IMR-90 (cell line): ENCODE measurements around the gene COX10. TPM values are rescaled to one million over a fixed set of nuclear protein-coding genes. Genes with fewer than 3 reads are reported as not detected.

Experiments used
- ATAC-seq: fragments of 200-7000 bp; cut with Tn5 transposase; 2 replicates; pipeline ENCODE4 v1.9.1; 2020; ENCODE audit warnings: low read depth, mild to moderate bottlenecking, moderate library complexity
- BruUV-seq: library from RNA; stranded (reverse); fragments of 400-500 nt; replicated peaks from 2 replicates; lab custom pipeline; 2021; lab: Mats Ljungman, UMichigan
- CTCF ChIA-PET: fragments of 300-600 bp; formaldehyde crosslinking; extraction: SDS; loops from one replicate; lab custom pipeline; 2021; ENCODE audit warnings: antibody characterized with exemption; lab: Yijun Ruan, JAX
- POLR2A ChIA-PET: fragments of 300-600 bp; sonication (Branson Sonifier 250); formaldehyde crosslinking; loops from one replicate; lab custom pipeline; 2022; ENCODE audit warnings: antibody characterized with exemption; ENCODE audit not compliant: unreplicated experiment; lab: Charles Lee
- DNase-seq: peaks from one replicate; pipeline ENCODE4 v3.0.0; 2013
- H2AFZ ChIP-seq: replicated peaks from 2 replicates; pipeline ENCODE3; 2013; ENCODE audit warnings: low read length, mild to moderate bottlenecking; ENCODE audit not compliant: poor library complexity
- H2AK5ac ChIP-seq: 2 replicates; pipeline ENCODE4 v1.6.1; 2013; ENCODE audit warnings: low read depth, low read length, inconsistent platforms
- H2AK9ac ChIP-seq: replicated peaks from 2 replicates; pipeline ENCODE3; 2013; ENCODE audit warnings: mild to moderate bottlenecking, low read depth, low read length, moderate library complexity; ENCODE audit not compliant: poor library complexity
- H2BK120ac ChIP-seq: 2 replicates; pipeline ENCODE4 v1.6.1; 2013; ENCODE audit warnings: low read depth, low read length, inconsistent platforms
- H2BK15ac ChIP-seq: 3 replicates; pipeline ENCODE4 v1.6.1; 2013; ENCODE audit warnings: low read depth, low read length, inconsistent platforms
- H2BK20ac ChIP-seq: 2 replicates; pipeline ENCODE4 v1.6.1; 2013; ENCODE audit warnings: low read depth, mild to moderate bottlenecking, inconsistent platforms, low read length, moderate library complexity
- H2BK5ac ChIP-seq: 2 replicates; pipeline ENCODE4 v1.6.1; 2013; ENCODE audit warnings: mild to moderate bottlenecking, low read depth, low read length, inconsistent platforms; ENCODE audit not compliant: poor library complexity, severe bottlenecking
- H3K14ac ChIP-seq: replicated peaks from 2 replicates; pipeline ENCODE4 v1.6.1; 2013; ENCODE audit warnings: low read depth, low read length, inconsistent platforms
- H3K18ac ChIP-seq: 2 replicates; pipeline ENCODE4 v1.6.1; 2013; ENCODE audit warnings: low read depth, low read length, control low read depth
- H3K23ac ChIP-seq: 2 replicates; pipeline ENCODE4 v1.6.1; 2013; ENCODE audit warnings: low read depth, low read length, inconsistent platforms
- H3K27ac ChIP-seq: 2 replicates; pipeline ENCODE4 v1.5.1; 2013; ENCODE audit warnings: mild to moderate bottlenecking, control low read depth, low read length; ENCODE audit not compliant: insufficient read depth
- H3K27me3 ChIP-seq: 2 replicates; pipeline ENCODE4 v1.6.1; 2013; ENCODE audit warnings: low read length; ENCODE audit not compliant: control insufficient read depth, insufficient read depth
- H3K36me3 ChIP-seq: 2 replicates; pipeline ENCODE4 v1.6.1; 2013; ENCODE audit warnings: low read length, mixed read lengths; ENCODE audit not compliant: control insufficient read depth, insufficient read depth
- H3K4ac ChIP-seq: 2 replicates; pipeline ENCODE4 v1.6.1; 2013; ENCODE audit warnings: low read depth, low read length, inconsistent platforms
- H3K4me1 ChIP-seq: 2 replicates; pipeline ENCODE4 v1.6.1; 2013; ENCODE audit warnings: low read length, mixed read lengths; ENCODE audit not compliant: control insufficient read depth, insufficient read depth
- H3K4me2 ChIP-seq: 2 replicates; pipeline ENCODE4 v1.6.1; 2013; ENCODE audit warnings: low read depth, mild to moderate bottlenecking, control low read depth, low read length, moderate library complexity
- H3K4me3 ChIP-seq: 2 replicates; pipeline ENCODE4 v1.5.1; 2013; ENCODE audit warnings: low read depth, mild to moderate bottlenecking, control low read depth, low read length, moderate library complexity; ENCODE audit not compliant: insufficient read depth
- H3K56ac ChIP-seq: 2 replicates; pipeline ENCODE4 v1.6.1; 2013; ENCODE audit warnings: low read length, inconsistent platforms; ENCODE audit not compliant: insufficient read depth; ENCODE audit errors: extremely low read depth
- H3K79me1 ChIP-seq, 2 experiments: 2 replicates each; pipeline ENCODE4 v1.6.1; 2013; ENCODE audit warnings: low read length in 2 of 2, inconsistent platforms in 1 of 2, low read depth in 1 of 2
- H3K9ac ChIP-seq: 2 replicates; pipeline ENCODE4 v1.6.1; 2013; ENCODE audit warnings: low read depth, low read length, control low read depth
- H3K9me1 ChIP-seq: 2 replicates; pipeline ENCODE4 v1.6.1; 2013; ENCODE audit warnings: low read length, inconsistent platforms; ENCODE audit not compliant: insufficient read depth
- H3K9me3 ChIP-seq: 2 replicates; pipeline ENCODE4 v1.6.1; 2013; ENCODE audit warnings: low read length; ENCODE audit not compliant: control insufficient read depth, insufficient read depth
- H4K20me1 ChIP-seq: 2 replicates; pipeline ENCODE4 v1.6.1; 2013; ENCODE audit warnings: low read length, inconsistent platforms; ENCODE audit not compliant: insufficient read depth
- H4K5ac ChIP-seq: 2 replicates; pipeline ENCODE4 v1.6.1; 2013; ENCODE audit warnings: mild to moderate bottlenecking, low read depth, low read length, control low read depth
- H4K8ac ChIP-seq, 2 experiments: 2 replicates each; pipeline ENCODE4 v1.6.1; 2013; ENCODE audit warnings: low read depth in 2 of 2, low read length in 2 of 2, control low read depth in 1 of 2, inconsistent platforms in 1 of 2
- H4K91ac ChIP-seq: 2 replicates; pipeline ENCODE4 v1.6.1; 2013; ENCODE audit warnings: low read depth, low read length, inconsistent platforms; ENCODE audit not compliant: insufficient read depth
- BHLHE40 ChIP-seq: fragments of 150-350 bp; IDR thresholded peaks from 2 replicates; pipeline ENCODE4 v1.6.1; 2016; ENCODE audit warnings: mild to moderate bottlenecking, low read depth, low read length
- RCOR1 ChIP-seq: IDR thresholded peaks from 2 replicates; pipeline ENCODE4 v1.6.1; 2012; ENCODE audit warnings: mild to moderate bottlenecking, low read length, improper control_type of control experiment; ENCODE audit not compliant: insufficient replicate concordance
- USF2 ChIP-seq: fragments of 150-350 bp; IDR thresholded peaks from 2 replicates; pipeline ENCODE4 v1.6.1; 2017; ENCODE audit warnings: mild to moderate bottlenecking, antibody characterized with exemption, low read length, low read depth
- WGBS, 2 experiments: methylation state at CpG; one replicate each; pipeline versions ENCODE4 v1.1.5 to v1.1.7; 2013; ENCODE audit warnings: missing lambda C conversion rate in 2 of 2; ENCODE audit not compliant: insufficient read length in 1 of 2; ENCODE audit errors: extremely low coverage in 2 of 2; 5-methylcytosine and 5-hydroxymethylcytosine counted together
- dilution Hi-C: fragments of 300-500 bp; cut with HindIII; formaldehyde crosslinking; loops from one replicate; pipeline ENCODE4 v1.14.3; 2018; ENCODE audit warnings: low sequenced_read_pairs; ENCODE audit not compliant: unreplicated experiment
- in situ Hi-C: fragments of 300-500 bp; cut with MboI; formaldehyde crosslinking; loops from 3 replicates; pipeline ENCODE4 v1.14.3; 2019; ENCODE audit warnings: low sequenced_read_pairs, inconsistent platforms, mixed read lengths
- intact Hi-C: fragments of 100-400 bp; cut with micrococcal nuclease; formaldehyde crosslinking; loops from 2 replicates; pipeline ENCODE4 v1.10.0; 2022
- polyA plus RNA-seq, 3 experiments: library from polyadenylated mRNA; depleted of rRNA; stranded (reverse); fragments of >200 nt; gene quantifications; 2 replicates each; pipeline ENCODE4 v1.2.3, GENCODE V29; 2012; ENCODE audit warnings: low replicate concordance in 1 of 3
- total RNA-seq: library from RNA; depleted of rRNA; stranded (reverse); fragments of >200 nt; gene quantifications from 2 replicates; pipeline ENCODE4 v1.2.3, GENCODE V29; 2012
- TF ChIP-seq, protein P1 (sequence below): conservative IDR thresholded peaks from 2 replicates; pipeline ENCODE4 v1.5.1; 2012; ENCODE audit warnings: mild to moderate bottlenecking, low read depth, low read length, improper control_type of control experiment

Gene COX10
- total and polyA plus RNA-seq, 2 of the 4 experiments (the other 2 are of a cell fraction): 15.4 to 16.1 TPM

DNA sequence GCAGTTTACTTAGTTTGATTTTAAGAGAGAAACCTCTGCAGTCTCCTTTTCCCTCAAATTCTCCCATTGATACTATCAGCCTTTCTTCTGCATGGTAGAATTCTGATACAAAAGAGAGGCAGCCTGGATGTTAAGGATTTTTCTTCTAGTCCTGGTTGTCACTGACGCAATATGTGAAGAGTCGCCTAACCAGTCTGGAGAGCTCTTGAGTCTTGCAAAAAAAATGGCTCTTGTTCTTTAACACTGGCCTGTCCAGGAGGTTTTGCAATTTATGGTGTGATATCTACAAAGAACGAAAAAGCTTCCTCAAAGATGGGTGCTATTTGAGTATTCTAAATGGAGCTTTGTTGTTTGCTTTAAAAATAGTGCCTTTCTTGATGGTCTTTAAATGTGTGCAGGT lies 28.9 kb downstream of the COX10 start:
- Histone ChIP-seq H3K4me2 (no peak overlapping the region), H3K9me1 (no peaks in the 10 kb centered on the region), H2BK15ac (no peak overlapping the region), H3K4me3 (no peak overlapping the region), H2BK5ac (no peak overlapping the region), H2AK5ac (no peak overlapping the region), H4K20me1 (no peaks in the 10 kb centered on the region; the same call in 1 of the 2 replicates), H2BK120ac (no peak overlapping the region), H3K79me1 (peaks cover 29 to 46% of the 10 kb centered on the region in 2 experiments), H4K91ac (no peak overlapping the region), H3K14ac (no peak overlapping the region), H3K4ac (no peak overlapping the region), H3K56ac (no peak overlapping the region), H2BK20ac (no peak overlapping the region), H3K36me3 (peaks cover 6% of the 10 kb centered on the region), H3K27me3 (no peaks in the 10 kb centered on the region), H3K9me3 (no peaks in the 10 kb centered on the region), H3K9ac (no peak overlapping the region), H3K27ac (no peak overlapping the region), H3K23ac (no peak overlapping the region), H3K18ac (no peak overlapping the region), H2AK9ac (no peak overlapping the region), H2AFZ (no peak overlapping the region), H3K4me1 (no peaks in the 10 kb centered on the region), H4K8ac (no peak overlapping the region), H4K5ac (no peak overlapping the region)
- intact Hi-C loops (no loop called here), in situ Hi-C loops (no loop called here), dilution Hi-C loops (no loop called here)
- TF ChIP-seq RCOR1 (no peak), USF2 (no peak), BHLHE40 (no peak)
- TF ChIP-seq, protein P1, sequence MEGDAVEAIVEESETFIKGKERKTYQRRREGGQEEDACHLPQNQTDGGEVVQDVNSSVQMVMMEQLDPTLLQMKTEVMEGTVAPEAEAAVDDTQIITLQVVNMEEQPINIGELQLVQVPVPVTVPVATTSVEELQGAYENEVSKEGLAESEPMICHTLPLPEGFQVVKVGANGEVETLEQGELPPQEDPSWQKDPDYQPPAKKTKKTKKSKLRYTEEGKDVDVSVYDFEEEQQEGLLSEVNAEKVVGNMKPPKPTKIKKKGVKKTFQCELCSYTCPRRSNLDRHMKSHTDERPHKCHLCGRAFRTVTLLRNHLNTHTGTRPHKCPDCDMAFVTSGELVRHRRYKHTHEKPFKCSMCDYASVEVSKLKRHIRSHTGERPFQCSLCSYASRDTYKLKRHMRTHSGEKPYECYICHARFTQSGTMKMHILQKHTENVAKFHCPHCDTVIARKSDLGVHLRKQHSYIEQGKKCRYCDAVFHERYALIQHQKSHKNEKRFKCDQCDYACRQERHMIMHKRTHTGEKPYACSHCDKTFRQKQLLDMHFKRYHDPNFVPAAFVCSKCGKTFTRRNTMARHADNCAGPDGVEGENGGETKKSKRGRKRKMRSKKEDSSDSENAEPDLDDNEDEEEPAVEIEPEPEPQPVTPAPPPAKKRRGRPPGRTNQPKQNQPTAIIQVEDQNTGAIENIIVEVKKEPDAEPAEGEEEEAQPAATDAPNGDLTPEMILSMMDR: no peak
- CTCF ChIA-PET: interaction anchor here (1.4 kb wide), 1 partner anchor 9 kb away, joined by 3 read pairs; no protein-coding TSS in a partner anchor
- ATAC-seq (no peak), DNase-seq (no peak)
- POLR2A ChIA-PET: no interaction called here
- BruUV-seq: no TSS peak
- no CpG with 5 or more reads among the region's 3 CpGs for WGBS, 2 experiments
